Pulmonary artery endothelial cell (primary cell): ENCODE results near the gene PSMB10. TPM values are rescaled to one million over a fixed set of nuclear protein-coding genes. Genes with fewer than 3 reads are reported as not detected.
A peak's percentile ranks its signal among the peaks of the same experiment; 100 is the strongest.
"Not testable (repeated sequence)": the region's sequence is repeated elsewhere in the genome, so short reads cannot be mapped to it uniquely, and the experiment has no call there.

ENCODE experiments used
- DNase-seq: peaks from one replicate; pipeline ENCODE4 v3.0.0-alpha.2; 2011; ENCODE audit warnings: low read depth, low spot score
- total RNA-seq: library from RNA; depleted of rRNA; stranded (reverse); fragments of >200 nt; gene quantifications from 2 replicates; pipeline ENCODE4 v1.2.3, GENCODE V29; 2014

The PSMB10 gene
- total RNA-seq, 1 donor from 2014 or later: 87.0 TPM

DNA sequence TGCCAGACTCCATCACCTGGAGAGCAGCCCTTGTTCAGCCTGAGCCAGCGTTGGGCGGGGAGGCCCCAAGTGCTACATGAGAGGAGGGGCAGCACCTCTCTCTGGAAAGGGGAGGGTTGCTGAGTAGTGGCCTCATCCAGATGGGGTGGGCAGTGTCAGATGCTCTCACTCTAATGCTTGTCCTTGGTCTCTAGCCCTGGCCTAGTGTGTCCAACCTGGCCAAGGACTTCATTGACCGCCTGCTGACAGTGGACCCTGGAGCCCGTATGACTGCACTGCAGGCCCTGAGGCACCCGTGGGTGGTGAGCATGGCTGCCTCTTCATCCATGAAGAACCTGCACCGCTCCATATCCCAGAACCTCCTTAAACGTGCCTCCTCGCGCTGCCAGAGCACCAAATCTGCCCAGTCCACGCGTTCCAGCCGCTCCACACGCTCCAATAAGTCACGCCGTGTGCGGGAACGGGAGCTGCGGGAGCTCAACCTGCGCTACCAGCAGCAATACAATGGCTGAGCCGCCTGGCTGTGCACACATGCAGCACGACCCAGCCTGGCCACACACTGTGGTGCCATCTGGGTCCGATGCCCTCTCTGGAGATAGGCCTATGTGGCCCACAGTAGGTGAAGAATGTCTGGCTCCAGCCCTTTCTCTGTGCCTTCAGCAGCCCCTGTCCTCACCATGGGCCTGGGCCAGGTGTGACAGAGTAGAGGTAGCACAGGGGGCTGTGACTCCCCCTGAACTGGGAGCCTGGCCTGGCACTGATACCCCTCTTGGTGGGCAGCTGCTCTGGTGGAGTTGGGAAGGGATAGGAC, 9.3 kb downstream of the PSMB10 start:
- no peak for DNase-seq

DNA sequence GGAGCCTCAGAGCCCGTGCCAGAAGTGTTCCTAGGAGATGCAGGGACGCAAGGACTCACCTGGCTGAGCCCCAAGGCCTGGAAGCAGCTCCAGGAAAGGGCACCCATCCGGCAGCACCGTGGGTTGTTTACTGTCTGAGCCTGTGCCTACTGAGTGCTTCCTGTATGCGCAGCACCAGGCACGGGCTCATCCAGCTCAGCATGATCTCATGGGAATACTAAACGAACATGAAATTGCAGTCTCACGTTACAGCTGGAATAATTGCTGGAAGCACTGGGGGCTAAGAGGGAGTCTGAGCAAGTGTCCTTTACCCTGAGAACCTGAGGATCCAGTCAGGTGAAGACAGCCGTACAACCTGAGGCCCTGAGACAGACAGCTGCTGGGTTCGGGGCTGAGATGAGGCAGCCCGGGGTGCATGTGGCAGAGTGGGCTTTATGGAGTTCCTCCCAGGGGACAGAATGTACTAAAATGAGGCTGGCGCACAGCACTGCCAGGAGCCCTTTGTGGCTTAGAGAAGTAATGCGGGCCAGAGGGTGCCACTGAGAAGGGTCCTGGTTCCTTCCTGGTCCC, 10.4 kb downstream of the PSMB10 start:
- DNase-seq: peak; percentile 43

DNA sequence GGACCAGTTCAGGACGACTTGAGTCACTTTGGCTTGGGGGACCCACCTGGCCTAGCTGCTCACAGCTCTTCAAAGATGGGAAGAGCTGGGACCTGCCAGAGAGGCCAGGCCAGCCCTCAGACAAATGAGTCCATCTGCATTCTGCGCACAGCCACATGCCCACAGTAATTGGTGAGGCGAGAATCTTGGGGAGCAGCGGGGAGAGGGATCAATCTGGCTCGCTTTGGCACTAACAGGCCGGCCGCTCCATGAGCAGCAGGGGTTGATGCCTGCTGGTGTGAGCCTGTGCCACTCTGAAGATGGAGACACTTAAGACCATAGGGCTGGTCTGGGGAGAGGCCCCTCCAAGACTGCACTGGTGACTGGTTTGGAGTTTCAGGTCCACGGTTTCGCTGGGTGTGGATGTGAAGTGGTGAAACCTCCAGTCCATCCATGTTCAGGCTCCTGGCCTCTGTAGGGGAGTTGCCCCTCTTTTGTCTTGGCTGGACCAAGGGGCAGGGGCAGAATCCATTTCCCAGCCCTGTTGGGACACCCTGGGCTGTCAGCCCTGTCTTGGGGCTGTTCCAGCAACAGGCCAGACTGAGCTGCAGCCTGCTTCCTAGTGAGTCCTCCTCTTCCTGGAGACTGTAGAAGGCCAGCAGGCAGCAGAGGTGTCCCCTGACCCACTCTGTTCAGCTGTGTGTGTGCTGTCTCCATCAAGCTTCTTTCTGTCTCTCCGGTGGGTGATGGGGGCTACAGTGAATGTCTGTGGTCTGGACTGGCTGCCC, 12.3 kb downstream of the PSMB10 start:
- DNase-seq: no peak

DNA sequence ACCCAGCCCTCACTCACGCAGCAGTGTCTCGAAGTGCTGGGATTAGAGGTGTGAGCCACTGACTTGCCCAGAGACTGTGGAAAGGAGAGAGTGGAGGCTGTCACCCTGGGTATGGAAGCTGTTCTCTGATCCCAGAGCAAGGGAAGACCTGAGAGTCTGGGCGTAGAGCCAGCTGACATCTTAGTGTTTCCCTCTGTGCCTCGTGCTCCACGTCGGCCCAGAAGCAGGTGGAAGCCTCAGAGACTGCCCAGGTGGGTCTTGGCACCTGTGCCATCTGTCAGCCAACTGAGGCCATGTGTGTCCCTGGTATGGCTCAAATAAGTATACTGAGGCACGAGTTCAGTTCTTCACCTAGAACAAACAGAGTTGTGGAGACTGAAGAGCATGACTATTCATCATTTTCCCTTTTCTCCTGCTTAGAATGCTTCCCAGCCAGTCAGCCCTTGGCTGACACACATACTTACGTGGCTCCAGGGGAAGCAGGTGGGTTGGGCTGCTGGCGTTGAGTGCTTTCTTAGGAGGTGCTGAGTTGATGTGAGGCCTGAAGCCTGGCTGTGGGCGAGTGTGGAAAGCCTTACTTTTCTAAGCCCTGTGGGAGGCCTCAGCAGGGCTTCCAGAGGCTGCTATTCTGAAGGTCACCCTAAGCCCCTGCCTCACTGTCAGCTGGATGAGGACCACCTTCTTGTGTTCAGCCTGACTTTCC, 13.1 kb downstream of the PSMB10 start:
- DNase-seq: no peak

DNA sequence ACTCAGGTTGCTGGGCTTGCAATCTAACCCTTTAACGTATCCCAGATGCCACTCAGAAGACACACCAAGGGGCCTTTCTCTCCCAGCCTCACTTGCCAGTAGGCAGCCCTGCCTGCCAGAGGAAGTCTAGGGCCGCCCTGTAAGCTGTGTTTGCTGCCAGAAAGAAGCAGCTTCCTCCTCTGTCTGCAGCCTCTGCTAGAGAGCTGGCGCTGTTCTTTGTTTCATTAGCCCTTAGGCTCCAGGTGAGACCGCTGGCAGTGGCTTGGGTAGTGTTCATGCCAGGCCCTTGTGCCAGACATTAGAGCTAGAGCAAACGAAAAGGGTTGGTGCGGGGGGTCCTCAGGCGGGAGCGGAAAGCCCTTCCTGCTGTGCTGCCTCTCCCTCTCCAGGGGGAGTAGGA, 13.9 kb downstream of the PSMB10 start:
- DNase-seq: no peak

DNA sequence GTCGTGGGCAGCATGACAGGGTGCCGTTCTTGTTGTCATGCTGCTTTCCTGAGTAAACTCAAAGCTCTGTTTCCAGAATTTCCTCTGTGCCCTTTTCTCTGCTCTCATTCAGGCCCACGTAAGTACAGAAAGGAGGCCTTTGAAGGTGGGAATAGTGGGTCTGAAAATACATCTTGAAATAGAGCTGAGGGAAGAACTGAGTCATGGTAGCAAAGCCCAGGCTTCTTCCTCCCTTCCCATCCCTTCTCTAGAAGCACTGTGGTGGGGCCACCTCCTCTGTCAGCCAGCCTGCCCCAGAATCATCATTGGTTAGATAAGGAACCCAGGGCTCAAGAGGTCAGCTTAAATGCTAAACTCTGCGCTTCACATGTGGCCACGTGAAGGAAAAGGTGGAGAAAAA, 14.4 kb downstream of the PSMB10 start:
- DNase-seq: no peak

DNA sequence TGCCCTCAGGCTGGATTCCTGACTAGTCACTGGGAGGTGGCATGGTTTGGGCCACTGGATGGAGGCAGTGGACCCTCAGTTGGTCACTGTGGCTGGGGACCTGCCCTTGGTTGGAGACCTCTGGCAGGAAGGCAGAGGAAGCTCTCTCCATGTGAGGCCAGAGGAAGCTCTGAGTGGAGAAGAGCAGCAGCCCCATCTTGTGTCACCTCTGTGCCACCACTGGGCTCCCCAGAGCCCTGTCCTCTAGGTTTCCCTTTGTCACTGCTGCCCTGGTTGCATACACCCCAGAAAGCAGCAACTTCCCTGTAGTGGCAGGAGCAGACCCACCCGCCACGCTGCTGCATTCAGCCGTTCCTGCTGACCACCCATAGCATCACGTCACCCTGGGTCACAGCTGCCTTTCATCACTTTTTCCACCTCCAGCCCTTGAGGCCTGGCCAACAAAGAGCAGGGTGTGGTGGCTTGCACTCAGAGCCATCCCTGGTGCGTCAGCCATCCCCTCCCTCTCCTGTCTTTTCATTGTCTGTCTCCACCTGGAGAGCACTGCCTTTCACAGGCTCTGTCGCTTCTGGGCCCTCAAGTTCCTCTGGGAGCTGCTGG, 16.9 kb downstream of the PSMB10 start:
- DNase-seq: no peak

DNA sequence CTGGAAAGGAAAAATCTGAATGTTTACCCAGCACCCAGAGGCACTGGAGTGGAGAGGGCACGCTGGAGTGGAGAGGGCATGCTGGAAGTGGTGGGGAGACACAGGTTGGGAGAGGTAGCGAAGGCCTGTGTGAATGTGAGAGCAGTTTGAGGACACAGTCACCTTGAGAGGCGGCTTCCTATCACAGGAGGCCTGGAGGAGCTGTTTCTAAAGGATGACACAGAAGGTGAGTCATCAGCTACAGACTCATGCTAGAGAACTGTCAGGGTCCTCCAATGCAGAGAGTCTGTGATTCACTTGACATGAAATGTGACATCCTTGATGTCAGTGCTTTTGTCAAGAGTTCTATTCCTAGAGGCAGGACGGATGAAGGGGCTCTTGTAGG, 18.8 kb downstream of the PSMB10 start:
- no peak for DNase-seq

DNA sequence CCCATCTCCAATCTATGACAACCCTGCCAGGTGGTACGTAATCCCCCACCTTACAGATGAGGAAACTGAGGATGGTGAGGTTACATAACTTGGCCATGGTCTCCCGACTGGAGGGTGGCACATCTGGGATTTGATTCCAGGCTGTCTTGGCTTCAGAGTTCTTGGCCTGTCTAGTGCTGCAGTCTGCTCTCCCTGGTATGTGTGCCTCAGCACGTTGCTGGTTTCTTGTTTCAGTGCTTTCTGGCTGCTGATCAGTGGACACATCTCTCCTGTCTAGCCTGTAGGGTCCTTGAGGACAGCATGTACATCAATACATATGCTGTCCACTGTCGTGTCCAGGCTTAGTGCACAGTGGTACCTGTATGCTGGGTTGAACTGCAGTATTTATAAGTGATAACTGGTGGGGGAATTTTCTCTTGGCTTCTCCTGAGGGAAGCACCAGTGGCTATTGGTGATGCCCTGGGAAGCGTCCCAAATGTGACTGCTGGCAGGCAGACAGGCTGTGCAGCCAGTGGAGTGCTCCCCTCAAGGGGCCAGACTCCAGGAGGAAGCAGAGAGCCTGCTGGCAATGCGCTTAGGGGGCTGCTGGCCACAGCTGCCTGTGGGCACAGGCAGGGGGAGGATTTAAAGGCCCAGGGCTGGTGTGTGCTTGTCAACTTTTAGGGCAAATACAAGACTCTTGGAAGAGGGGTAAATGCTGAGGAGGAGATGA, 19.4 kb downstream of the PSMB10 start:
- no peak for DNase-seq

DNA sequence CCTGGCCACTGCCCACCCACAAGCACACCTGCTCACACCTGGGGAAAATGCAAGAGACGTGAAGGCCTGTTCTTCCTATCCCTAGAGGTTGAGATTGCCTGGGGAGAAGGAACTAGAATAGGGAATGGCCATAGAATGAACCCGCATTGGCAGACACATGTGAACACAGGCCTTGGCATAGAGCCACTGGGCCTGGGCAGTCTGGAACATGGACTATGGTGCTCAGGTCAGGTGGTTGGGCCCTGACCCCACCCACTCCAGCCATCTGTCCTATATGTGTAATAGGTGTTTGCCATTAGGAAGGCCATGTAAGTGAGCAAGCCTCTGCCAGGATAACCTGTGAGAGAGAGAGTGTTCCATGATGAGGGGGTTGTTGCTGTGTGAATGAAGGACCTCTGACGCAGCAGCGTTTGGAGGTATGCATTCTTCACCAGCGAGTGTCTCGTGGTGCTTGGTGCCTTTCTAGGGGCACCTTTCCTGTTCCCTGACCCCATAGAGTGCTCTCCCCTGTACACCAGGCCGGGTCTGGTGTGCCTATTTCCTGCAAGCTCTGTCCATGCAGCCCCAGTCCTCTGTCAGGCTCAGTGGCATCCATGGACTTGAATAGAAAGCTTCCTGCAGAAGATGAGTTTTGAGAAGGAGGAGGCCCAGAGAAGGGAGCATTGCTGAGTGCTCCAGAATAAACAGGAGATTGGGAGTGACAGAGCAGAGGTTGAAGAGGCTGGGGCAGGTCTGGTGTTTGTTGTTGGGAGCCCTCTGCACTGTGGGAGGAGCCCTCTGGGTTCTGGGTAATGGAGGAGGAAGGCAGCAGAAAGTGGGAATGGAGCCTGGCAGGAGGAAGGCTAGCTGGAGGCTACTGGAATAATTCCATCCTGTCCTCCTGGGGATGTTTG, 20.6 kb downstream of the PSMB10 start:
- no peak for DNase-seq

DNA sequence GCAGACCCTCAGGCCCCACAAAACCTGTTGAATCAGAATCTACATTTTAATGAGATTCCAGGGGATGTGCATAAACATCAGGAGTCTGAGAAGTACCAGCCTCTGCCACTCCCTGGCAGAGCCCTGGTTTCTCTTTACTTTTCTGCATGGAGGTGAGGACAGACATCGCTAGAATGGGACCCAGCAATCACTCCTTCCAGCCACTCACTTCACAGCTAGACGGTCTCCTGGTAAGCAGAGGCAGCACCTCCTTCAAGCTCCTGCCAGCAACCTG, 21.2 kb downstream of the PSMB10 start:
- DNase-seq: not testable (repeated sequence)

DNA sequence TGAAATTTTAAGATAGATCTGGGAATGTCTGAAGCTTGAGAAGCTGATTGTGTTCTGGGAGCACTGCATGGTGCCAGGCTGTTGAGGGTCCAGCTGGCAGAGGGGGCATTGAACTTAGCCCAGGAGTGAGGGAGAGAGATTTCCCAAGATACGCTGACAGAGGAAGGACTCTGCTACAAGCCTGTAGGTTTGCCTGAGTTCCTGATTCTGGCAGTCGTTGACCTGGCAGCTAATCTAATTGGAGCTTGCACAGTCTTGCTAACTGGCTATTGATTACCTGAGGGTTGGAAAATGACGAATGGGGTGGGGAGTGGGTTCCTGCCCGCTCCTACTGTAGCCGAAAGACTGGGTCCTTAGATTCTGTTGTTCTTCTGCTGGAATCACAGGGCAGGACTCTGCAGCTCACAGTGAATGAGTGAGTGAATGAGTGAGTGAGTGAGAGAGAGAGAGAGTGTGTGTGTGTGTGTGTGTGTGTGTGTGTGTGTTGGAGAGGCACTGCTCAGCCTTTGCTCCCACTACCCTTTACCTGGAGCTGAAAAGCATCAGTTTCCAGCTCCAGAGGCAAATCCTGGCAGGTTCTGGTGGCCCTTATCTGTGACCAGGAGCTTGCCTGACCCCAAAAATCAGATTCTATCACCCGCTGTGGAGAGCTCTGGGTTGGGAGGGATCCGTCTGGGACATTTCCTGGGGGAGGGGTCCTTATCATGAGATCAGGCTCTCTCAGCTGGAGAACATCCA, 21.7 kb downstream of the PSMB10 start:
- DNase-seq: no peak

DNA sequence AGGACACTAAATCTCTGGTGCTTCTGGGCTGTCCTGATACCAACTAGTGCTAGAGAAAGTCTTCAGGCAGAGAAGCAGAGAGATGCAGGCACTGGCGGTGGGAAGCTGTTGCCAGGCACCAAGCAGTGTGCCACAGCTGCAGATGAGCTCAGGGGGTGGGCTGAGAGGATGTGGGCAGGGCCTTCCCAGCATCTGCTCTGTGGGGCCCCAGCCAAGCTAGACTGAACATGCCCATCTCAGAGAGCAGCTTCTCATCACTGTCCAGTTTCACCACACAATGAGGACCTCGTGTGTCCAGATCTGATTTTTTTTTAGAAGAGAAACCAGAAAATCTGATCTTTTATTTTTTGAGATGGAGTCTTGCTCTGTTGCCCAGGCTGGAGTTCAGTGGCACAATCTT, 26.5 kb downstream of the PSMB10 start:
- no peak for DNase-seq

DNA sequence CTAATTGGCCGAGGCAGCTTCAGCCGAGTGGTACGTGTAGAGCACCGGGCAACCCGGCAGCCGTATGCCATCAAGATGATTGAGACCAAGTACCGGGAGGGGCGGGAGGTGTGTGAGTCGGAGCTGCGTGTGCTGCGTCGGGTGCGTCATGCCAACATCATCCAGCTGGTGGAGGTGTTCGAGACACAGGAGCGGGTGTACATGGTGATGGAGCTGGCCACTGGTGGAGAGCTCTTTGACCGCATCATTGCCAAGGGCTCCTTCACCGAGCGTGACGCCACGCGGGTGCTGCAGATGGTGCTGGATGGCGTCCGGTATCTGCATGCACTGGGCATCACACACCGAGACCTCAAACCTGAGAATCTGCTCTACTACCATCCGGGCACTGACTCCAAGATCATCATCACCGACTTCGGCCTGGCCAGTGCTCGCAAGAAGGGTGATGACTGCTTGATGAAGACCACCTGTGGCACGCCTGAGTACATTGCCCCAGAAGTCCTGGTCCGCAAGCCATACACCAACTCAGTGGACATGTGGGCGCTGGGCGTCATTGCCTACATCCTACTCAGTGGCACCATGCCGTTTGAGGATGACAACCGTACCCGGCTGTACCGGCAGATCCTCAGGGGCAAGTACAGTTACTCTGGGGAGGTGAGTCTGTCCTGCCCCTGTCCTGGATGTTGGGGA, 27.5 kb downstream of the PSMB10 start:
- DNase-seq: no peak

DNA sequence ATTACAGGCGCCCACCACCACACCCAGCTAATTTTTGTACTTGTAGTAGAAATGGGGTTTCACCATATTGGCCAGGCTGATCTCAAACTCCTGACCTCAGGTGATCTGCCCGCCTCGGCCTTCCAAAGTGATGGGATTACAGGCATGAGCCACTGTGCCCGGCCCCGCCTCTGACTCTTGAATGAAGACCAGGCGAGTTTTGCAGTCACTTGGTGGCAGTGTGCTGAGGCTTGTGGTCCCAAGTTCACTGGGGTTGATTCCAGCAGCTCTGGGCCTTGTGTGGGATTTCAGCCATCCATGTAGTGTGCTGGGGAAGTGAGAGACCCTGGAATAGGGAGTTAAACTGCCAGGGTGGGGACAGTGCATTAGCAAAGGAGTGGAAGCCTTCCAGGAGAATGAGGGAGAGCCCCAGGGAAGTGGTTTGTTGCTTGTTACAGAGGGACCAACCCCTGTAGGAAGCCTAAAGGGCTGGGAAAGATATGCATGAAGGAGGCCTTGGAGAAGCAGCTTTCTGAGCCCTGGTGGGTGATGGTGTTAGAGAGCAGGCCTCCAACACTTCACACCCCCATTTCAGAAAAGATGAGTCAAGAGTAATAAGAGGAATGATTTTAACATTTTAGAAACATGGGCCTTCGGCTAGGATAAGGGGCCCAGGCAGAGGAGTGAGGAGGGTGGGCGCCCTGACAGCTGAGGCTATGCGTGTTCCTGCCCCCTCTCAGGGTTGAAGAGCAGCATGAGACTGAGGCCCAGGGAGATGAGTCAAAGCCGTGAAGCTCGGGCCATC, 29.1 kb downstream of the PSMB10 start:
- no peak for DNase-seq

DNA sequence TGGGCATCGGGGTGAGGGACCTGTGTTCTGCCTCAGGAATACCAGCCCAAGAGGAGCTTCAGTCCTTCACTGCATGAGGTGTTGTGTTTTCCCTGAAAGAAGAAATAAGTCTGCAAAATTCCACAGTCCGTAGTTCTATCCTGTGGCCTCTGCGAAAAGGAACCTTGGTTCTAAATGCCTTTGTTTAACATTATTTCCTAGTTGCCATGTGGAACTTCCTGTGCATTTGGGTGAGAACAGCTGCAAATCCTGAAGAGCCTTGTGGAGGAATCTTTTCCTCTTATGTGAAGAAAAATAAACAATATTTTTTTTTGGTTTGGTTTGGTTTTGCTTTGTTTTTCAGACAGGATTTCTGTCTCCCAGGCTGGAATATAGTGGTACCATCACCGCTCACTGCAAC, 33.8 kb downstream of the PSMB10 start:
- peak; percentile 54 for DNase-seq

DNA sequence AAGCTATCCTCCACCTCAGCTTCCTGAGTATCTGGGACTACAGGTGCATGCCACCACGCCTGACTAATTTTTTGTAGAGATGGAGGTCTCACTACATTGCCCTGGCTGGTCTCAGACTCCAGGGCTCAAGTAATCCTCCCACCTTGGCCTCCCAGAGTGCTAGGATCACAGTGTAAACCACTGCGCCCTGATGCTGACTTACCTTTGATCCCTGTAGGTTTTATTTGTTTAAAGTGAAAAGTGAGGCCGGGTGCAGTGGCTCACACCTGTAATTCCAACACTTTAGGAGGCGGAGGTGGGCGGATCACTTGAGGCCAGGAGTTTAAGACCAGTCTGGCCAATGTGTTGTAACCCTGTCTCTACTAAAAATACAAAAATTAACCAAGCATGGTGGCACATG, 34.9 kb downstream of the PSMB10 start:
- no peak for DNase-seq

DNA sequence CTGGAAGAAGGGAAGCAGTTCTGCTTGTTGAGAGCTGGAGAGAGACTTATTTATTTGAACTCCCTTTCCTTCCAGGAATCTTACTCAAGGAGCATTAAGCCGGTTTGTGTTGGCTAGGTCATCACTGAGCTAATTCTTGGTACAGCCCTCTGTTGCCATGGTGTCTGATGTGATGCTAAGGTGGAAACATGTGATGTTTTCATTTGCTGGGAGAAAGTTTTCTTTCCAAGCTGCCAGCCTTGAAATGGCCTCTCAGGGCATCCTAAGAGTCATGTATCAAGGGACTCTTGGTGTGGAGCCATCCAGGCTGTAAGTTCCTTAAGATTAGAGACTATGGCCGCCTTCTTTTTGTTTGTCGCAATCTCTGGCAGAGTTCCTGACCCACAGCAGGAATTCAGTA, 39.4 kb downstream of the PSMB10 start:
- DNase-seq: peak; percentile 71
